ENCODE results near the gene NPC2.

The NPC2 gene

DNA sequence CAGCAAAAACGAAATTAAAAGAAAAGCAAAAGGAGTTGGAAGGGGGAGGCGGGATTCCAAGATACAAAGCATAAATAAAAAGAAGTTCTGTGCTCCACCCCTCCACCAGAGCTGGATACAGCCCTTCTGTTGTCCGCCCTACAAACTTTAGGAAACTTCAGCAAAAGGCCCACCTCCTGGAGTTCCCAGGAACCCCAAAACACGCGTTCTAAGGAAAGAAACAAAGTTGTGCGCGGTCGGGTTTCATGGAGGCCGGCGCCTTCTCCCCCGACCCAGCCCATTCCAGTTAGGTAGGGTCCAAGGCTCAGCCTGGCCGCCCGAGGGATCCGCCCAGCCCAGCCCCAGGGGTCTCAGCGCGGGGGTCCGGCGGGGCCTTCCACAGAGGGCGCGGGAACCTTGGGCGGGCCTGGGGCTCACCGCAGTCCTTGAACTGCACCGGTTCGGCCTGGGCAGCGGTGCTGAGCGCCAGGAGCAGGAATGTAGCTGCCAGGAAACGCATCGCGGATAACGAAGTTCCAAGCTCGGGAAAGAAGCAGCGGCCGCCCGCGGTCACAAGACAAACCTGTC lies at the start of gene NPC2:
NPC2 (minus strand) TSS at position 530 of the 567 bp plus-strand sequence; CDS start at position 499, 31 bp downstream.
- no peak for TF ChIP-seq GATA2 (IDR thresholded peaks at IDR 0.05; ENCODE audit: low read depth, low read length)
- no peak for TF ChIP-seq GATA3 (IDR thresholded peaks at IDR 0.05; ENCODE audit: low read depth, low read length)

DNA sequence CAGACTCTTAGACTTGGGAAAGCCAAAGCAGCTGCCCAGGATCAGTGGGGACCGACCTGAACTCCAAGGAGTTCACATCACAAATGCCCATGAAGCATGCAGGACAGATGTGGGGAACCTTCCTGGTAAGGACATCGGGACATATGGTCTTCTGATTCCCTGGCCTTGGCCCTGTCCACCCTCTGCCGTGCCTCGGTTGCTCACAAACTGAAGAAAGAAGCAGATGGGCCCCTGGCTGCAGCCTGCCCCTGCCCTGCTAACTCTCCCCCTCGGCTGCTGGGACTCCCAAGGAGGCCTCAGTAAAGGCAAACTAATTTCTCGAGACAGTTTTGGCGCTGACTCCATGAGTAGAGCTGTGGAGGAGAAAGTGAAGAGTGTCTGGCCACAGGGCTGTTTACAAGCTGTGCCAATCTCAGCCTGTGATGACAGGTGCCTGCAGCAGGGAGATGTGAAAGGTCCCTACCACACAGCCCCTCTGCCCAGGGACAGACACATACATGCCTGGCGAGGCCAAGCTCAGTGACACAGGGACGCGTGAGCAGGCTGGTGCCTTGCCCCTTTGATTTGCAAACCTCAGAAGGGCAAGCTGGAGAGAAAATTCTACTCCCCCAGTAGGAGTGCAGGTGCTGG lies 49.1 kb upstream of the NPC2 start:
- no peak for TF ChIP-seq GATA2 (IDR thresholded peaks at IDR 0.05; ENCODE audit: low read depth, low read length)
- no peak for TF ChIP-seq GATA3 (IDR thresholded peaks at IDR 0.05; ENCODE audit: low read depth, low read length)

DNA sequence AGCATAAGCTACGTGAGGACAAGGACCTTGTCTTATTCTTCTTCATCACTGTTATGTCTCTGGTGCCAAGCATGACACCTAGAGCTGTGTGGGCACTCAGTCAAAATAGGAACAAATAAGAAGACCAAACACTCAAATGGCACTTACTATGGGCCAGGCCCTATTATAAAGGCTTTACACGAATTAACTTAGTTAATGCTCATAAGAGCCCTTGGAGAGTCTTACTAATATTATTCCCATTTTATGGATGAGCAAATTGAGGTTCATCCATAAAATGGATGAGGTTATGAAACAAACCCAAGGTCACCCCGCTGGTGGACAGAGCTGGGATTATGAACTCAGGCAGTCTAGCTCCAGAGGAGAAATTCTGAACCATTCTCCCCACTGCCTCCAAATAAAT lies 48.1 kb upstream of the NPC2 start:
- TF ChIP-seq GATA3 (IDR thresholded peaks at IDR 0.05; ENCODE audit: low read depth, low read length) (no peak), GATA2 (IDR thresholded peaks at IDR 0.05; ENCODE audit: low read depth, low read length) (no peak)

DNA sequence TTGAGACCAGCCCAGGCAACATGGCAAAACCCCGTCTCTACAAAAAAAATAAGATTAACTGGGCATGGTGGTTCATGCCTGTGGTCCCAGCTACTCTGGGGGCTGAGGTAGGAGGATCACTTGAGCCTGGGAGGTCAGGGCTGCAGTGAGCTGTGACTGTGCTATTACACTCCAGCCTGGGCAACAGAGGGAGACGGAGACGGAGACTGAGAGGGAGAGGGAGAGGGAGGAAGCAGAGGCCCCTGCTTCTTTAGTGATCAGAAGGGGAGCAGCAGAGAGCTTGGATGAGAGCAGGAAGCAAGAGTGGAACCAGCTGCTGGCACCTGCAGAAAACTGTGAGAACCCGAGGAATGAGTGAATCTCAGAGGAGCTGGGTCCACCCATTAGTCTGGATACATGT lies 46.4 kb upstream of the NPC2 start:
- TF ChIP-seq GATA2 (IDR thresholded peaks at IDR 0.05; ENCODE audit: low read depth, low read length) = no peak
- no peak for TF ChIP-seq GATA3 (IDR thresholded peaks at IDR 0.05; ENCODE audit: low read depth, low read length)

DNA sequence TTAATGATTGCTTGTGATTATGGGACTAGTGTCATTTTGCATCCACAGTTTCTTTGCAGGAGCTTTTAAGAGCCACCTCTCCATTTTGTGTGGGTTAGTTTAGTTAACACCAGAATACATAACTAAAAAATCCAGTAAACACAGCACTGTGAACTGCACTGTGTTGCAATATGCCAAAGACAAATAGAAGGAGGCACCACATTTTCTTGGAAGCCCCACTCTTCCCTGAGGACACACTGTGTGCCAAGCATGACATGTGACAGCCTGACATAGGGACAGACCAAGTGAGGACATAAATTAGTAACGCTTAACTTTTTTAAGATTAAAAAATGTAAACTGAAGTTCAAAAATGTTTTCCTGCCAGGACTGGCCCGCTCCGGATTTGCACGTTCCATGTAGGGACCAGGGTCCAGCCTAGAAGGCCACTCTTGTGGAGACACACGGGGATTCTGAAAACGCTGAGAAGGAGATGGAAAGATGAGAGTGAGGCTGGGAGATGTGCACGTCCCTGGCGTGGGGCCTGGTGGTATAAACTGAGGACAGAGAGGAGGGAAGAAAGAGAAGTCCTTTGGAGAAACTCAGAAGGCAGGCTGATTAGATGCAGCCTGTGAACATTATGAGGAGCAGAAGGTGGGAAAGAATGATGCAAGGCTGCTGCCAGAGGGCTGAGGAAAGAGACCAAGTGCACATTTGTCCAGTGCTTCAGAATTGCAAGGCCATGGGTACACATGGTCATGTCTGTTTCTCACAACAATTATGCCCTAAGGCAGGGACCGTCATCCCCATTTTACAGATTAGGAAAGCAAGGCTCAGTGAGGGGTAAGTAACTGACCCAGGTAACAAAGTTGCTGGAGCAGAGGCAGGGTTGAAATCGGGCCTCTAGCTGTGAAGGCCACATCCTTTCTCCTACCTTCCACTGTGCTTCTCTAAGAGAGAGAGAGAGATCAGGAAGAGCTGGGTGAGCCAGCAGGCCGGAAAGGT lies 45.6 kb upstream of the NPC2 start:
- TF ChIP-seq GATA3 (IDR thresholded peaks at IDR 0.05; ENCODE audit: low read depth, low read length) = no peak
- no peak for TF ChIP-seq GATA2 (IDR thresholded peaks at IDR 0.05; ENCODE audit: low read depth, low read length)

DNA sequence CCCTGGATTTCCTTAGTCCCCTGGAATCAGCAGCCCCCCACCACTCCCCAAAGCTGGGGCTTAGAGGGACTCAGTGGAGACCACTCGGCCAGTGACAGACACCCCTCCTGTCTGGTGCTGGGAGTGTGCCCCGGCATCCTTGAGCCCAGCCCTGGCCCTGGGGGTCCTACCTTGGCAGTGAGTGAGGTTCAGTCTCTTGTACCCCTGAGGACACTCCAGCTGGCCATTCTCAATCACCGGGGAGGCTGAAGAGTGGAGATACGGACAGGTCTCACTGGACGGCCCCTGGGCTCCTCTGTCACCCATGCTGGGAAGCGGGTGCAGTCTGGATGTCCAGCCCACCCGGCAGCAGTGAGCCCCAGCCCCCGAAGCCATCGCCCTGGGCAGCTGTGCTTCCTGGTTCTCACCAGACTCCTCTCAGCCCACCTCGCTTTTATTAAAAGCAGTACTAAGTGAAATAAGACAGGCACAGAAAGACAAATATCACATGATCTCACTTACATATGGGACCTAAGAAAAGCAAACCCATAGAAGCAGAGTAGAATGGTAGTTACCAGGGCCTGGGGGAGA lies 42.7 kb upstream of the NPC2 start:
- TF ChIP-seq GATA2 (IDR thresholded peaks at IDR 0.05; ENCODE audit: low read depth, low read length) = no peak; the same call in 1 of the 2 replicates
- TF ChIP-seq GATA3 (IDR thresholded peaks at IDR 0.05; ENCODE audit: low read depth, low read length) = no peak

DNA sequence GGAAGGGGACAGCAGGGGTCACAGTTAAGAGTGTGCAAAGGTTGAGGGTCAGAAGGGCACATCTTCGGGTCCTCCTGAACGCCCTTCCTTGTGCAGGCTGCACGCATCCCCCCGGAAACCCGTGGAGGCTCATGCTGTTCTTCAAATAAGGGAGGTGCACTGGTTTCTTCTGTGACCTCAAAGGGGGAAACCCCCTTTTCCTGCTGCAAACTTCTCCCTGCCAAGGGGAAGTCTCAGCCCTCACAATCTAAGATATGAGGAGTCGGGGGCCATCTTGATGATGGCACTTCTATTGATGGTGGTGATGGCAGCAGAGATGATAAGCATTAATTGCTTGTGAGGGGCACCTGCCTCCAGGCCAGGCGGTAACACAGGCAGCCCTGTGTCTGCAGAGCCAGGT lies 40.5 kb upstream of the NPC2 start:
- TF ChIP-seq GATA2 (IDR thresholded peaks at IDR 0.05; ENCODE audit: low read depth, low read length) = no peak
- no peak for TF ChIP-seq GATA3 (IDR thresholded peaks at IDR 0.05; ENCODE audit: low read depth, low read length)

DNA sequence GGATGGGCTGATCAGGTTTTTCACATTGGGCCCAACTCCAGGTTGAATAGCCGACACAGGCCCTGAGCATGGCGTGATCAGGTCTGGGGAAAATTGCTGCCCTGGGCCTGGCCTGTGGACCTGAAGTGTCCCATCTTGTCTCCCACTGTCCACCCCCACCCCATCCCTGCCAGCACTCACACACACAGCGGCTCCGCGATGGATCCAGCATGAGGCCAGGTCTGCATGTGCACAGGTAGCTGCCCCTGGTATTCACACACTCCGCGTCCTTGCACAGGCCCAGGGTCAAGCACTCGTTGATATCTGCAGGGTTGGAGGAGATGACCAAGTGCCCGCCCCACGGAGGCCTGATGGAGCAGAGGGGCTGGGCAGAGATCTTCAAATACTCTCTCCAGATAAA lies 39.1 kb upstream of the NPC2 start:
- TF ChIP-seq GATA3 (IDR thresholded peaks at IDR 0.05; ENCODE audit: low read depth, low read length) (no peak), GATA2 (IDR thresholded peaks at IDR 0.05; ENCODE audit: low read depth, low read length) (no peak)

DNA sequence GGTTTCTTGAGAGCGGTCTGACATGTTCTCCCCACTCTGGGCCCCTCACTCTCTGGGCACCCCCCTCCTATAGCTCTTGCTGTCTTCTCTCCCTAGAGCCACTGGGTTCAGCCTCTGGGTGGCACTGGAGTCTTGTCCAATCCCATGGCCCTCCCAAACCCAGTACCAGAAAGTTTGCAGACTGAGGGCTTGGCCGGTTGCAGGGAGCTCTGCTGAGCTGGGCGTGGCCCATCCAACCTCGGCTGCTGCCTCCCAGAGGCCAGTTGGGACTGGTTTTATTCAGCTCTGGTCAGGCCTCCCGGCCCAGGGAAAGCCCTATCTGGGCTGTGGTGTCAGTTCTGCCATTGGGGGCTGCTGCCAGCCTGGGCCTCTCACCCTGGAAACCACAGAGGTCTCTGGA lies 38.4 kb upstream of the NPC2 start:
- no peak for TF ChIP-seq GATA2 (IDR thresholded peaks at IDR 0.05; ENCODE audit: low read depth, low read length)
- no peak for TF ChIP-seq GATA3 (IDR thresholded peaks at IDR 0.05; ENCODE audit: low read depth, low read length)

DNA sequence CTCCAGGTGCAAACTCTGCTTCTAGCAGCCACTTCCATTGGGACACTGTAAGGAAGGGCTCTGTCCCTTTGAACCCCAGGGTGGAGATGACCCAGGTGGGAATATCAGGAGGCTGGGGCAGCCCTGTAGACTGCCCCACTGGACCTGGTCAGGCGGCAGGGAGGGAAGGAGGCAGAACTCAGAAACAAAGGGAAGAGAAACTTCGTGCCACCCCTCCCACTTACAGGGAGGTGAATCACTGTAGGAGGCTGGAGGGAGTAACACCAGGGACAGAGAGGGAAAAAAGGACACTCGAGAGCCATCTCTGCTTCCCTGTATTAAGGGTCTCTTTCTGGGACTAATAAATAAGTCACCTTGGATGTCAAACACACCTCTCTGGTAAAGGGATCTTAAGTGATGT lies 37.9 kb upstream of the NPC2 start:
- TF ChIP-seq GATA3 (IDR thresholded peaks at IDR 0.05; ENCODE audit: low read depth, low read length) (no peak), GATA2 (IDR thresholded peaks at IDR 0.05; ENCODE audit: low read depth, low read length) (no peak)

DNA sequence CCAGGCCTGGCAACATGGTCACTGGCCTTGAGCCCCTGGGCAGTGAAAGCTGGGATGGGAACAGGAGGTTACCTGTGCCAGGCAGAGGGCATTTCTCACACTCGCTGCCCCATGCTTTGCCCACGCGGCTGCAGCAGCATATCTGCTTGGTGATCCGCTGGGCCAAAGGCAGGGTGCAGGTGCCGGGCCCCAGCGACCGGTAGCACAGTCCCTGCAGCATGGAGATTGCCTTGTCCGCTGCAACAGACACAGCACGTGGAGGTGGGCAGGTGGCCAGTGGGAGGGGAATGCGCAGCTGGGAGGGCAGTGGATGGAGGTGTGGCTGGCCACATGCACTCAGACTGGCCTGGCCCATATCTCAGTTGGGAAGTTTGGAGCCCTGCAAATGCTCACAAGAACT lies 35.8 kb upstream of the NPC2 start:
- TF ChIP-seq GATA2 (IDR thresholded peaks at IDR 0.05; ENCODE audit: low read depth, low read length) = no peak
- TF ChIP-seq GATA3 (IDR thresholded peaks at IDR 0.05; ENCODE audit: low read depth, low read length) = no peak

DNA sequence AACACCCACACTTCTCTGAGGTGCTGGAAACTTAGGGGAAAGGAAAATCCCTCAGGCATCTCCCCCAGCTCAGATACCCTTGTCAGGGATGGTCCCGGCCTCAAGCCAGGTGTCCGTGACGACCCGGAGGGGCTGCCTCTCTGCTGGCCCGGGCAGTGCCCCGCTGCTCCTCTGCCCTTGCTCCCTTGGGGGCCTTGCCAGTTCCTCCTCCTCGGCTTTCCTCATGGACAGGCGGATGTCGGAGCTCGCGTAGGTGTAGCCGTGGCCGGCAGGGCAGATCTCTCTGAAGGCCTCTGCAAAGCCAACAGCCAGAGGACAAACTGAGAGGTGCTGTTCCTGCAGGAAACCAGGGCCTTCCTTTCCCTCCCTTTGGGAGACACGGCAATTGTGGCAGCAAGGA lies 35.3 kb upstream of the NPC2 start:
- no peak for TF ChIP-seq GATA2 (IDR thresholded peaks at IDR 0.05; ENCODE audit: low read depth, low read length)
- TF ChIP-seq GATA3 (IDR thresholded peaks at IDR 0.05; ENCODE audit: low read depth, low read length) = no peak

DNA sequence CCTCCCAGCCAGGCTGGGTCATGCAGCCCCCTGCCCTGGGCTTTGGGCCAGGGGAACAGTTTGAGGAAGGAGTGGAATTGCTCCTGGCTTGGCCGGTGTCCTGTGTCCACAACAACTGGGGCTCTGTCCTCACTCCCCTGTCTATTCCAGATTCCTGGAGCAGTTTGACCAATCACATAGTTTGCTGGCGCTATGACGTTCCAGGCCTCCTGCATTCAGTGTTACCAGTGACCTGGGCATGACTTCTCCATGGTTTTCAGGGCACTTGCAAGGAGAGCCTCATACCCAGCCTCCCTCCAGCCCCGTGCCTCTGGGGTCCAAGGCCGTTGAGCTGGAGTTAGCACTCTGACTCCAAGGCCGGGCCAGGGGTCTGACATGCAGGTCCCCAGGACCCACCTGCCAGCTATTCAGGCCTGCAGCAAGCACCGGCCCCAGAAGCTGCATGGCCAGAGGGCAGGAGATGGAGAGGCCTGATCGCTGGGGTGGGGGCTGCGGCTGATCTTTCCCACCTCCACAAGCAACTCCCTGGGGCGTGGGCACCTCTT lies 34.7 kb upstream of the NPC2 start:
- TF ChIP-seq GATA3 (IDR thresholded peaks at IDR 0.05; ENCODE audit: low read depth, low read length) (no peak), GATA2 (IDR thresholded peaks at IDR 0.05; ENCODE audit: low read depth, low read length) (no peak)
